HUES48 (cell line): ENCODE data around the gene SLC26A2.

Experiments
- H3K27ac ChIP-seq: one replicate; pipeline ENCODE4 v1.7.0; 2013; ENCODE audit warnings: low read depth, low read length, inconsistent platforms
- H3K27me3 ChIP-seq: 2 replicates; pipeline ENCODE4 v1.6.1; 2013; ENCODE audit warnings: mild to moderate bottlenecking, low read length; ENCODE audit not compliant: control insufficient read depth, insufficient read depth
- H3K36me3 ChIP-seq: 2 replicates; pipeline ENCODE4 v1.6.1; 2013; ENCODE audit warnings: low read length; ENCODE audit not compliant: control insufficient read depth, insufficient read depth
- H3K4me1 ChIP-seq: 2 replicates; pipeline ENCODE4 v1.6.1; 2013; ENCODE audit warnings: mild to moderate bottlenecking, low read length; ENCODE audit not compliant: control insufficient read depth, insufficient read depth
- H3K4me3 ChIP-seq: 2 replicates; pipeline ENCODE4 v1.5.1; 2013; ENCODE audit warnings: mild to moderate bottlenecking, low read depth, low read length
- H3K9ac ChIP-seq: 2 replicates; pipeline ENCODE4 v1.6.1; 2013; ENCODE audit warnings: mild to moderate bottlenecking, low read depth, low read length, moderate library complexity
- H3K9me3 ChIP-seq: 2 replicates; pipeline ENCODE4 v1.6.1; 2013; ENCODE audit warnings: low read length; ENCODE audit not compliant: control insufficient read depth, insufficient read depth

The SLC26A2 gene

GRCh38 chr5:149963729-149964128 lies 3.2 kb downstream of the SLC26A2 start:
- Histone ChIP-seq H3K36me3 (no peaks in the 10 kb centered on the region), H3K4me3 (no peak overlapping the region), H3K27ac (no peak overlapping the region), H3K9me3 (no peaks in the 10 kb centered on the region), H3K27me3 (peaks cover 8% of the 10 kb centered on the region), H3K4me1 (peaks cover 12% of the 10 kb centered on the region; the same call in 1 of the 2 replicates), H3K9ac (no peak overlapping the region)

GRCh38 chr5:149966946-149967345 lies 6.4 kb downstream of the SLC26A2 start:
- no peak overlapping the region for H3K27ac ChIP-seq
- no peaks in the 10 kb centered on the region for H3K36me3 ChIP-seq
- no peak overlapping the region for H3K9ac ChIP-seq
- H3K9me3 ChIP-seq: no peaks in the 10 kb centered on the region
- no peaks in the 10 kb centered on the region; the same call in 1 of the 2 replicates for H3K27me3 ChIP-seq
- no peak overlapping the region for H3K4me3 ChIP-seq
- no peaks in the 10 kb centered on the region for H3K4me1 ChIP-seq

DNA sequence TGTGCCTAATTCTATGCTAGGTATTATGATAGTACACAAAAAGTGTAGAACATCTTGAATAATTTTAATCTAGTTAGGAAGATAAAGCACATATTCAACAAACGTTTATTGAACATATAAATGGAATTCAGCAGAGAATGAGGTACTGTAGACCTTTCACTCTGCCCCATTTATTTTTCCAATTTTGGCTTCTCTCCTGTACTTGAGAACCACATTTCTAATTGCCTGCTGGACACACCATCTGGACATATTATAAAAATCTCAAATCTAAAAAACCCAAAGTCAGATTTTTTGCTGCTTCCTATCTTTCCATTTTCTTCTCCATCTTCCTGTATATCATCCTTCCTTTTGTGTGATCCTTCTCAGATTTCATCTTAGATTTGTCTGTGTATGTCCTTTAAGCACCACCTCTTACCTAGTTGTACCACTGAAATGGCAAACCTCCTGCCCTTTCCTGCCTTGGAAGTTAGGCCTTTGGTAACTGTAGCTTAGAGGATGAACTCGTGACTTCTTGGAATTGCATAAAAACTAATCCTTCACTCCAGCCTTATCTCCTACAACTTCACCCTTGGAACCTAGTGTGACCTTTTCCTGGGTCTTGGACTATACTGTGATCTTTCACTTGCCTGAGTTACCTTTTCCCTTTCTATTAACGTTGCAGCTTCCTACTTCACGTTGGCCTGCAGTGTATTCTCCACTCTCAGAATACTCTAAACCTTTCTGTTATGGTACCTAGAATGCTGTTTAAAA lies 8.8 kb downstream of the SLC26A2 start:
- no peak overlapping the region for H3K27ac ChIP-seq
- no peak overlapping the region for H3K4me3 ChIP-seq
- no peaks in the 10 kb centered on the region for H3K27me3 ChIP-seq
- no peaks in the 10 kb centered on the region for H3K4me1 ChIP-seq
- H3K9ac ChIP-seq: no peak overlapping the region
- H3K9me3 ChIP-seq: no peaks in the 10 kb centered on the region
- H3K36me3 ChIP-seq: no peaks in the 10 kb centered on the region

- Histone ChIP-seq H3K27ac (no peak overlapping the region), H3K4me3 (no peak overlapping the region)
Measured at GRCh38 chr5:149975409-149975808, 14.9 kb downstream of the SLC26A2 start.

DNA sequence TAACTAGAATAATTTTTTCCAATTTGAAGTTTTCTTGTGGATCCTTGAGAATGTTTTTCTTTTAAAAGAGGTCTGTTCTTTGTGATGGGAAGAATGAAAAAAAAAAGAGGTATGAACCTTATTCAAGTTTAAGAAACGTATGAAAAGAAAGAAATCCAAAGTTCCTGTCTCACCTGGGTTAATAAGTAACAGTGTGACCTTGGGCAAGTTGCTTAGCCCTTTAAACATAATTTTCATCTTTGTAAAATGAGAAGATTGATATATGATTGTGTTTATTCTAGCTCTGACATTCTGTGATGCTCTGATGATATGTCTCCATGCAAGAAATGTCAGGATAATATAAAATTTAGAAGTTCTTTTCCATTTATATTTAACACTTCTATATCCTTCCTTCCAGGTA lies 19.3 kb downstream of the SLC26A2 start:
- H3K36me3 ChIP-seq: peaks cover 17% of the 10 kb centered on the region
- no peak overlapping the region for H3K27ac ChIP-seq
- no peaks in the 10 kb centered on the region for H3K4me1 ChIP-seq

More at GRCh38 chr5:149975409-149975808, 14.9 kb downstream of the SLC26A2 start:
- Histone ChIP-seq H3K36me3 (peaks cover 10% of the 10 kb centered on the region), H3K4me1 (no peaks in the 10 kb centered on the region), H3K9me3 (no peaks in the 10 kb centered on the region), H3K9ac (no peak overlapping the region), H3K27me3 (no peaks in the 10 kb centered on the region)

DNA sequence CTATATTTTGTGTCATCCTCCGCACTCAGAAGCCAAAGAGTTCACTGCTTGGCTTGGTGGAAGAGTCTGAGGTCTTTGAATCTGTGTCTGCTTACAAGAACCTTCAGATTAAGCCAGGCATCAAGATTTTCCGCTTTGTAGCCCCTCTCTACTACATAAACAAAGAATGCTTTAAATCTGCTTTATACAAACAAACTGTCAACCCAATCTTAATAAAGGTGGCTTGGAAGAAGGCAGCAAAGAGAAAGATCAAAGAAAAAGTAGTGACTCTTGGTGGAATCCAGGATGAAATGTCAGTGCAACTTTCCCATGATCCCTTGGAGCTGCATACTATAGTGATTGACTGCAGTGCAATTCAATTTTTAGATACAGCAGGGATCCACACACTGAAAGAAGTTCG lies 20.6 kb downstream of the SLC26A2 start:
- H3K36me3 ChIP-seq: peaks cover 17% of the 10 kb centered on the region

More for the DNA sequence above, 19.3 kb downstream of the SLC26A2 start:
- H3K4me3 ChIP-seq: no peak overlapping the region
- no peaks in the 10 kb centered on the region for H3K9me3 ChIP-seq
- H3K27me3 ChIP-seq: no peaks in the 10 kb centered on the region
- no peak overlapping the region for H3K9ac ChIP-seq

DNA sequence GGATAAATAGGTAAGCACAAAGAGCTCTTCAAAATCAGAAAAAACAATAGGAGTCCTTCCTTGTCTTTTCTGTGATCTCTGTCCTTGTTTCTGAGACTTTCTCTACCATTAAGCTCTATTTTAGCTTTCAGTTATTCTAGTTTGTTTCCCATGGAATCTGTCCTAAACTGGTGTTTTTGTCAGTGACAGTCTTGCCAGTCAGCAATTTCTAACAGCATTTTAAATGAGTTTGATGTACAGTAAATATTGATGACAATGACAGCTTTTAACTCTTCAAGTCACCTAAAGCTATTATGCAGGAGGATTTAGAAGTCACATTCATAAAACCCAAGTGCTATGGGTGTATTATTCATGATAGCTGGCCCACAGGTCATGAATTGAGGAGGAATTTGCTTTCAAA lies 21.9 kb downstream of the SLC26A2 start:
- peaks cover 17% of the 10 kb centered on the region for H3K36me3 ChIP-seq
- no peak overlapping the region for H3K4me3 ChIP-seq
- no peak overlapping the region for H3K9ac ChIP-seq
- H3K9me3 ChIP-seq: no peaks in the 10 kb centered on the region
- H3K4me1 ChIP-seq: no peaks in the 10 kb centered on the region
- H3K27ac ChIP-seq: no peak overlapping the region
- no peaks in the 10 kb centered on the region for H3K27me3 ChIP-seq

More for the DNA sequence above, 20.6 kb downstream of the SLC26A2 start:
- Histone ChIP-seq H3K4me3 (no peak overlapping the region), H3K9me3 (no peaks in the 10 kb centered on the region), H3K27me3 (no peaks in the 10 kb centered on the region), H3K9ac (no peak overlapping the region), H3K27ac (no peak overlapping the region), H3K4me1 (no peaks in the 10 kb centered on the region)

DNA sequence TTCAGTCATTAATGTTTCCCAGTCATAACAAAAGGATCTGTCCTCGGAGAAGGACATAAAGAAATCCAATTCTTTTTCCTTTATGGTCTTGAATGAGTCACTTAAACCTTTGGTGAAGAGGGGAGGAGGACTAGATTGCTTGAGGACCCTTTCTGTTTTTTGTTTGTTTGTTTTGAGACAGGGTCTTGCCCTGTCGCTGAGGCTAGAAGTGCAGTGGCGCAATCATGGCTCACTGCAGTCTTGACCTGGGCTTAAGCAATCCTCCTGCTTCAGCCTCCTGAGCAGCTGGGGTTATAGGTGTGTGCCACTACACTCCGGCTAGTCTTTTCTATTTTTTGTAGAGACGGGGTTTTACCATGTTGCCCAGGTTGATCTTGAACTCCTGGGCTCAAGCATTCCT lies 27.6 kb downstream of the SLC26A2 start:
- no peak overlapping the region for H3K9ac ChIP-seq
- H3K27ac ChIP-seq: no peak overlapping the region
- no peak overlapping the region for H3K4me3 ChIP-seq
- no peaks in the 10 kb centered on the region for H3K9me3 ChIP-seq
- H3K36me3 ChIP-seq: no peaks in the 10 kb centered on the region
- no peaks in the 10 kb centered on the region for H3K4me1 ChIP-seq
- H3K27me3 ChIP-seq: no peaks in the 10 kb centered on the region

DNA sequence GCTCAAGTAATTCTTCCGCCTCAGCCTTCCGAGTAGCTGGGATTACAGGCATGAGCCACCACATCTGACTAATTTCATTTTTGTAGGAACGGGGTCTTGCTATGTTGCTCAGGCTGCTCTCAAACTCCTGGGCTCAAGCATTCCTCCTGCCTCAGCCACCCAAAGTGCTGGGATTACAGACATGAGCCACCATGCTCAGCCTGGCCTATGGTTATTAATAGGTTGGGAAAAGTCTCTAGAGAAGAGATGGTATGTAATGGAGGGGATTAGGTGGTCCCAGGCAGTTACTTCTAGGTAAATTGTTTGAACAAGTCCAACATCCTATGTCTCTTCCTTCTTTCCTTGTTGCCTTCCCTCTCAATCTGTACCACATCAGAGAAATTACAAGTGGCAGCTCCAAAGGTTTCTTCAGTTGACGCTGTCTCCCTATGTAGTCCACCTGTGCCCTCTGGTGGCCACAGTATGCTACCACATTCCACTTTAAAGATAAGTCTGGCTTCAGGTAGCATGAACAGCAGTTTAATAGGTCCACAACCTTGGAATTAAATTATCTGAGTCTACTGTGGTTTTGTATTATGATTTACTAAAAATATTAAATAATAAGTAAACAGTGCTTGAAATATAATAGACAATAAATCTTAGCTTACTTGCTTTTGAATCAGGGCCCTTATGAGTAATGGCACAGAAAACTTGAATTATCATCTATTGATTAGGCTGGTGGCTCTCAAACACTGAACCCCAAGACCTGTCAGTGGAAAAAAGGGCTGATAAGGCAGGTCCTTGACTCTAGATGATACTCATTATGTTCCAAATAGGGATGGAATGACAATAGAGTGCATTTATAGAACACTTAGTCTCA lies 30.2 kb downstream of the SLC26A2 start:
- no peaks in the 10 kb centered on the region for H3K27me3 ChIP-seq
- no peak overlapping the region for H3K27ac ChIP-seq
- H3K4me1 ChIP-seq: no peaks in the 10 kb centered on the region
- H3K4me3 ChIP-seq: no peak overlapping the region
- H3K36me3 ChIP-seq: peaks cover 10% of the 10 kb centered on the region
- no peak overlapping the region for H3K9ac ChIP-seq
- H3K9me3 ChIP-seq: no peaks in the 10 kb centered on the region

DNA sequence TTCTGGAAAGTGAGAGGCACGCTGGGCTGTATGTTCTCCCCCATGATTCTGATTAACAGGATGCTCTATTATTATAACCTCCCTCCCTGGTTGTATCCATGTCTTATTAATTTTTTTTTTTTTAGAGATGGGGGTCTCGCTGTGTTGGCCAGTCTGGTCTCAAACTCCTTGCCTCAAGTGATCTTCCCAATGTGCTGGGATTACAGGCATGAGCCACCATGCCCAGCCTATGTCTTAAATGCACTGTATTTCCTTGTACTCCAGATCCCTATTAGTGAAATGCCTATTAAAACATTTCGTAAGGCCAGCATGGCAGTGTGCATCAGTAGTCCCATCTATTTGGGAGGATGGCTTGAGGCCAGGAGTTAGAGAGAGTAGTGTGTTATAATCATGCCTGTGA lies 32.9 kb downstream of the SLC26A2 start:
- no peak overlapping the region for H3K9ac ChIP-seq
- H3K4me1 ChIP-seq: no peaks in the 10 kb centered on the region
- H3K4me3 ChIP-seq: no peak overlapping the region
- no peaks in the 10 kb centered on the region for H3K9me3 ChIP-seq
- peaks cover 13% of the 10 kb centered on the region for H3K36me3 ChIP-seq
- no peak overlapping the region for H3K27ac ChIP-seq
- no peaks in the 10 kb centered on the region for H3K27me3 ChIP-seq
